NCI-H1048 (cell line): ENCODE results near the gene POLR1B.
"Not testable (repeated sequence)": the region's sequence is repeated elsewhere in the genome, so short reads cannot be mapped to it uniquely, and the experiment has no call there.

Experiments used
- DNase-seq: peaks from one replicate; lab custom pipeline; 2025; lab: John Stamatoyannopoulos, UW

POLR1B gene, protein sequence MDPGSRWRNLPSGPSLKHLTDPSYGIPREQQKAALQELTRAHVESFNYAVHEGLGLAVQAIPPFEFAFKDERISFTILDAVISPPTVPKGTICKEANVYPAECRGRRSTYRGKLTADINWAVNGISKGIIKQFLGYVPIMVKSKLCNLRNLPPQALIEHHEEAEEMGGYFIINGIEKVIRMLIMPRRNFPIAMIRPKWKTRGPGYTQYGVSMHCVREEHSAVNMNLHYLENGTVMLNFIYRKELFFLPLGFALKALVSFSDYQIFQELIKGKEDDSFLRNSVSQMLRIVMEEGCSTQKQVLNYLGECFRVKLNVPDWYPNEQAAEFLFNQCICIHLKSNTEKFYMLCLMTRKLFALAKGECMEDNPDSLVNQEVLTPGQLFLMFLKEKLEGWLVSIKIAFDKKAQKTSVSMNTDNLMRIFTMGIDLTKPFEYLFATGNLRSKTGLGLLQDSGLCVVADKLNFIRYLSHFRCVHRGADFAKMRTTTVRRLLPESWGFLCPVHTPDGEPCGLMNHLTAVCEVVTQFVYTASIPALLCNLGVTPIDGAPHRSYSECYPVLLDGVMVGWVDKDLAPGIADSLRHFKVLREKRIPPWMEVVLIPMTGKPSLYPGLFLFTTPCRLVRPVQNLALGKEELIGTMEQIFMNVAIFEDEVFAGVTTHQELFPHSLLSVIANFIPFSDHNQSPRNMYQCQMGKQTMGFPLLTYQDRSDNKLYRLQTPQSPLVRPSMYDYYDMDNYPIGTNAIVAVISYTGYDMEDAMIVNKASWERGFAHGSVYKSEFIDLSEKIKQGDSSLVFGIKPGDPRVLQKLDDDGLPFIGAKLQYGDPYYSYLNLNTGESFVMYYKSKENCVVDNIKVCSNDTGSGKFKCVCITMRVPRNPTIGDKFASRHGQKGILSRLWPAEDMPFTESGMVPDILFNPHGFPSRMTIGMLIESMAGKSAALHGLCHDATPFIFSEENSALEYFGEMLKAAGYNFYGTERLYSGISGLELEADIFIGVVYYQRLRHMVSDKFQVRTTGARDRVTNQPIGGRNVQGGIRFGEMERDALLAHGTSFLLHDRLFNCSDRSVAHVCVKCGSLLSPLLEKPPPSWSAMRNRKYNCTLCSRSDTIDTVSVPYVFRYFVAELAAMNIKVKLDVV

DNA sequence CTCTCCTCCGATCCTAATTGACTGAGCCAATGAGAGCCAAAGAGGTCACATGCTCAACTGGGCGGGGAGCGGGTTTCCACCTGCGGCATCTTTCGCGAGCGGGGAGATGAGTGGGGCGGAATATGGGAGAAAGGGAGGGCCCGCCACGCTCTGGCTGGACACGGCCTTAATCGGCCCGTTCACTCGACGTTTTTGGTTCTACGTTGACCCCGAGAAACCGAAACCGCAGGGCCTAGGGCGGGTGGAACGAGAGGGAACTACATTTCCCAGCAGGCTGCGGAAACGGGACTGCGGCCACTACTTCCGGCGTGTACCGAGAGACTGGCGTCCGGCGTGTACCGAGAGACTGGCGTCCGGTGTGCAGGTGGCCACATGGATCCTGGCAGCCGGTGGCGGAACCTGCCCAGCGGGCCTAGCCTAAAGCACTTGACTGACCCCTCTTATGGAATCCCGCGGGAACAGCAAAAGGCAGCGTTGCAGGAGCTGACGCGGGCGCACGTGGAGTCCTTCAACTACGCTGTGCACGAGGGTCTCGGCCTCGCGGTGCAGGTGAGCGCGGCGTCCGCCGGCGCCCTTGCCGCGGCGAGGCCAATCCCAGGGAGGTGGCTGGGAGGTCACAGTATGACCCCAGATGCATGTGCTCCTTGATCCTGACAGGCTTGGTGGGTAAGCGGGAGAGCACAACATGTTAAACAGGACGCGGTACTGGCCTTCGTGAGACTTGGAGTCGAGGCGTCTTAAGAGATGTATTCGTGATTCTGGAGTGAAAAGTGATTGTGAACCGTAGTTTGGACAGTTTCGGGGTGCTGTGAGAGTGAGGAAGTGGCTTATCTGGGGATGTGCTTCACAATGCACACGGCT lies at the start of gene POLR1B:
Gene POLR1B (plus strand): TSS at position 343 of the 861 bp plus-strand sequence. CDS start 30 bp downstream, at position 373.
- DNase-seq: peak; percentile 40

DNA sequence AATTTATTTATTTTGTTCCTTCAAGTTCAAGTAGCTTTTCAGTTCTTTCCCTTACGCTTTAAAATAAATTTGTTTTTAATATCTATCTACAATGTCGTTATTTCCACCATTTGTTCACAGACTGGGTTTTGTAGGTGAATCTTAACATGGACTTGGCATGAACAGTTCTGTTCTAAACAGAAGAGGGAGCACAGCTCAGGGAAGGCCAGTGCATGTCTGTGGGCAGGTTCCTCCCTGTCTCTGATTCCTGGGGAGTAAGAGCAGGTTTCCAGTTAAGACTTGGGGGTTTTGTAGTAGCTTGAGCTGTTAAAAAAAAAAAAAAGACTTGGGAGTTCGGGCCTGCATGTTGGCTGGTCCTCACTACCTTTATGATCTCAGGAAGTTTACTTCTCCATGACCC lies 49.2 kb upstream of the POLR1B start:
- DNase-seq: no peak

- DNase-seq: no peak
These were observed 48.2 kb upstream of the POLR1B start for GRCh38 chr2:112493858-112494648.

- DNase-seq: no peak
These were observed 47.4 kb upstream of the POLR1B start for GRCh38 chr2:112494828-112495227.

- DNase-seq: not testable (repeated sequence)
These were observed 46.4 kb upstream of the POLR1B start for GRCh38 chr2:112495878-112496277.

GRCh38 chr2:112500850-112501484 lies 41.3 kb upstream of the POLR1B start:
- not testable (repeated sequence) for DNase-seq

- not testable (repeated sequence) for DNase-seq
These were observed 32.8 kb upstream of the POLR1B start for GRCh38 chr2:112509239-112509998.

- DNase-seq: no peak
These were observed 25.5 kb upstream of the POLR1B start for GRCh38 chr2:112516801-112517200.

DNA sequence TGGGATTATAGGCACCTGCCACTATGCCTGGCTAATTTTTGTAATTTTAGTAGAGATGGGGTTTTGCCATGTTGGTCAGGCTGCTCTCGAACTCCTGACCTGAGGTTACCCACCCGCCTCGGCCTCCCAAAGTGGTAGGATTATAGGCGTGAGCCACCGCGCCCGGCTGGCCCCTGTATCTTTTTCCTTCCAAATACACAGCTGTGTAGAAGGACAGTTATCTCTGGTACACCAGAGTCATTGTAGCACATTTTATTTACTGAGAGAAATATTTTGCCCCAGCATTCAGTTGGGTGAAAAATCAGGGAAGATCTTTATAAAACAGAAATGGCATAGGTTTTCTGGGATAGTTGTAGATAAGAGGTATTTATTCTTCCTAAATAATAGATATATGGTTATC lies 23.5 kb upstream of the POLR1B start:
- DNase-seq: no peak

GRCh38 chr2:112519506-112519905 lies 22.8 kb upstream of the POLR1B start:
- DNase-seq: no peak

- no peak for DNase-seq
These were observed 22.0 kb upstream of the POLR1B start for GRCh38 chr2:112520234-112520783.

- DNase-seq: no peak
These were observed 18.9 kb upstream of the POLR1B start for GRCh38 chr2:112523291-112523777.

DNA sequence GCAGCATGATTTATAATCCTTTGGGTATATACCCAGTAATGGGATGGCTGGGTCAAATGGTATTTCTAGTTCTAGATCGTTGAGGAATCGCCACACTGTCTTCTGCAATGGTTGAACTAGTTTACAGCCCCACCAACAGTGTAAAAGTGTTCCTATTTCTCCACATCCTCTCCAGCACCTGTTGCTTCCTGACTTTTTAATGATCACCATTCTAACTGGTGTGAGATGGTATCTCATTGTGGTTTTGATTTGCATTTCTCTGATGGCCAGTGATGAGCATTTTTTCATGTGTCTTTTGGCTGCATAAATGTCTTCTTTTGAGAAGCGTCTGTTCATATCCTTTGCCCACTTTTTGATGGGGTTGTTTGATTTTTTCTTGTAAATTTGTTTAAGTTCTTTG lies 18.0 kb upstream of the POLR1B start:
- DNase-seq: not testable (repeated sequence)

GRCh38 chr2:112528541-112528940 lies 13.7 kb upstream of the POLR1B start:
- DNase-seq: no peak

DNA sequence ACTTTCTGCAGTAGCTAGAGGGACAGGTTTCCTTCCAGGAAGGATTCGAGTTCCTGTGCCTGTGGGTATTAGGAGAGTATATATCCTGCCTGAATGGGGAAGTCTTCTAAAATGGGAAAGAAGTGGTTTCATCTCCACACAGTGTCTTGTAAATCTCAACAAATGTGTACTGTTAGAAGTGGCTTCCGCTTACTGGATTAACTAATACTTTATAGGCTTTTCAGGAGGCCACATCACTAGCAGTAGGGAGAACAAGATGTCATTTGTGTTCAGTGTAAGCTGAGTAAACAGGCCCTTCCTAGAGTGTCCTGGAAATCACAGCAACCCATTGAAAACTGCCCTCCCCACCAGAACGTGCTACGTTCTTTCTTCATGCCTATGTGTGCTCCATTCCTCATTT lies 12.5 kb upstream of the POLR1B start:
- no peak for DNase-seq

DNA sequence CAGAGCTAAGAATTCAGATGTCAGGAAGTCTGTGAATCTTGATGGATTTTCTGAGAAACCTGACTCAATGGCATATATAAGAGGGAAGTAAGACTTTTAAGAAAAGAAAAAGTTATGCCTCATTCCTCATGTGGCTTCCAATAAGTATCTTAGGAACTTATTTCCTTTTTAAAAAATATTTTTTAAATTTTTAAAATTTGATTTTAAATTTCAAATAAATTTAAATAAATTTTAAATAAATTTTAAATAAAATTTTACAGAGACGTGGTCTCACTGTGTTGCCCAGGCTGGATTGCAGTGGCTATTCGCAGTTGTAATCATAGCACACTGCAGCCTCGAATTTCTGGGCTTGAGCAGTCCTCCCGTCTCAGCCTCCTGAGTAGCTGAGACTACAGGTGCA lies 11.5 kb upstream of the POLR1B start:
- DNase-seq: no peak

DNA sequence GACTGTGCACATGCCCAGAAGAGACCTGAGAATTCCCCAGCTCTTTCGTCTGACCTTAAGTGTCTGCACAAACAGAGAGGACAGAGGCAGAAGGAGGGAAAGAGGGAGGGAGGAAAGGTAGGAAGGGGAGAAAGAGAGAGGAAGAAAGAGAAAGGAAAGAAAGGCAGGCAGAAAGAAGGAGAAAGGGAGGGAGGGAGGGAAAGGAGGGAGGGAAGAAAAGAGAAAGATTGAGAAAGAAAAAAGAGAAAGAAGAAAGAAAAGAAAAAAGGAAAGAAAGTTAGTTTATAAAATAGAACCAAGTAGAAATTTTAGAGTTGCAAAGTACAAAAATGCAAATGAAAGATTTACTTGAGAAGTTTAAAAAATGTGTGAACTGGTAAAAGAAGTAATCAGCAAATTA lies 7.4 kb upstream of the POLR1B start:
- no peak for DNase-seq

DNA sequence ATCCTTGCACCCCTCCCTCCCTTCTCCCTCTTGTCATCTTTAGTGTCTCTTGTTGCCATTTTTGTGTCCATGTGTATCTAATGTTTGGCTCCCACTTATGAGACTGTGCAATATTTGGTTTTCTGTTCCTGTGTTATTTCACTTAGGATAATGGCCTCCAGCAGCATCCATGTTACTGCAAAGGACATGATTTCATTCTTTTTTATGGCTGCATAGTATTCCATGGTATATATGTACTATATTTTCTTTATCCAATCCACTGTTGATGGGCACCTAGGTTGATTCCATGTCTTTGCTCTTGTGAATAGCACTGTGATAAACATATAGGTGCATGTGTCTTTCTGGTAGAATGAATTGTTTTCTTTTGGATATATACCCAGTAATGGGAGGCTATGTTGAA lies 5.6 kb upstream of the POLR1B start:
- DNase-seq: not testable (repeated sequence)

DNA sequence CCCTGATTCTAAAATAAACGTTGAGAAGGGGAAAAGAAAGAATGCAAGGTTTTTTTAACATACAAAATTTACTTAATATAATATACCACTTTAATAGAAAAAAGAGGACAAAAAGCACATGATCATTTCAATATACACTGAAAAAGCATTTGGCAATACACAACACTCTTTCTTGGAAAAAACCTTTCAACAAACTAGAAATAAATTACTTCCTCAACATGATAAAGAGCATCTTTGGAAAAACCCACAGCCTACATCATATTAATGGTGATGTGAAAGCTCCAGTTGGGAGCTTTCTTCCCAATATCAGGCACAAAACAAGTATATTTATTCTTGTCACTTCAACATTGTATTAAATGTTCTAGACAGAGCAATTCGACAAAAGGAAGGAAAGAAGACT lies 3.0 kb upstream of the POLR1B start:
- DNase-seq: no peak
